Ectodermal cell (in vitro differentiated cells): Measurements from ENCODE around the gene TMEM144.

ENCODE experiments used
- H3K27ac ChIP-seq: 2 replicates; pipeline ENCODE4 v1.7.0; 2013; ENCODE audit warnings: mild to moderate bottlenecking, low read depth, low read length; ENCODE audit not compliant: insufficient read depth, poor library complexity, severe bottlenecking
- H3K27me3 ChIP-seq: 2 replicates; pipeline ENCODE4 v1.7.0; 2013; ENCODE audit warnings: mild to moderate bottlenecking, low read length; ENCODE audit not compliant: insufficient read depth, control insufficient read depth, poor library complexity, severe bottlenecking
- H3K36me3 ChIP-seq: one replicate; pipeline ENCODE4 v1.7.0; 2013; ENCODE audit warnings: low read length; ENCODE audit not compliant: control insufficient read depth, insufficient read depth
- H3K4me1 ChIP-seq: one replicate; pipeline ENCODE4 v1.7.0; 2013; ENCODE audit warnings: low read length; ENCODE audit not compliant: control insufficient read depth, insufficient read depth
- H3K4me3 ChIP-seq: 2 replicates; pipeline ENCODE4 v1.7.0; 2013; ENCODE audit warnings: low read depth, low read length, control low read depth; ENCODE audit not compliant: insufficient read depth
- H3K9me3 ChIP-seq: 2 replicates; pipeline ENCODE4 v1.7.0; 2013; ENCODE audit warnings: mild to moderate bottlenecking, low read length, moderate library complexity; ENCODE audit not compliant: control insufficient read depth
- WGBS, 2 experiments: methylation state at CpG; one replicate each; pipeline ENCODE4 v1.1.7; 2013; ENCODE audit warnings: missing lambda C conversion rate in 2 of 2; 5-methylcytosine and 5-hydroxymethylcytosine counted together

Gene TMEM144

DNA sequence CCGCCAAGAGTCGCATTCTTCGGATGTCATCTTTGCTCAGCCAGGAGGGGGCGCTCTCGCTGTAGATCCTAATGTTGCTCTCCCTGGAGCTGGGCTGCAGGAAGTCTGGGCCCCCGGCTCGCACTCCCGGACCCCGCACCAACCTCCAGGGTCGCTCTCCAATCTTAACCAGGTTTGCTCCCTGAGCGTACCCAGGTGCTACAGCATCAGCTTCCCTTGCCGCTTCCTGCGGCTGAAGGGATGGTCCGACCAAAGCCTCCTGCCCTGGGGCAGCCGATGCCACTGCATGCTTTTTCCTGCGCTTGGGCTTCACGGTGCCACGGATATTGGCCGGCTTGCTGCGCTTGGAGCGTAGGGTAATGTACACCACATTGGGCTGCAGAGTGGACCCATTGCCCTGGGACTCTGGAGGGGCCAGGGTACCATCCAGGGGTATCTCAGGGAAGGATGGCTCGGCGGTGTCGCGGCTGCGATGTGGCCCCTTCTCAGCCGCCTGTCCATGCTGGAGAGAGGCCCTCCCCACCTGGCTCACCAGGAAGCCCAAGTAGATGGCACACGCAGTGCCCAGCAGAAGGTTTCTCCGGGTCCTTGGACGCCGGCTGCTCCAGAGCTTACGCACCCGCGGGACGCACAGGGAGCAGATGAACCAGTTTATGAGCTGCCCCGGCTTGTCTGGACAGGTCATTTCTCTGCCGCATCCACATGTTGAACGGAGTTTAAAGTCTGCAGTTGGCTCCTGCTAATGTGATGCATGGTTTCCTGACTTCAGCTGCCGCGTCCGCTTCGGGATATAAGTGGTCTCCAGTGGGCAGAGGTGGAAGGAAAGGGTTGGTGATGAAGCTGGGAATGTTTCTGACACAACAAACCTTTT, 39.4 kb upstream of the TMEM144 start:
- Histone ChIP-seq H3K9me3 (no peaks in the 10 kb centered on the region), H3K4me1 (no peaks in the 10 kb centered on the region), H3K27ac (no peak overlapping the region), H3K27me3 (no peaks in the 10 kb centered on the region), H3K36me3 (no peaks in the 10 kb centered on the region), H3K4me3 (no peak overlapping the region)
- WGBS, 2 experiments = 95% methylated on average over 42 of the region's 42 CpGs

DNA sequence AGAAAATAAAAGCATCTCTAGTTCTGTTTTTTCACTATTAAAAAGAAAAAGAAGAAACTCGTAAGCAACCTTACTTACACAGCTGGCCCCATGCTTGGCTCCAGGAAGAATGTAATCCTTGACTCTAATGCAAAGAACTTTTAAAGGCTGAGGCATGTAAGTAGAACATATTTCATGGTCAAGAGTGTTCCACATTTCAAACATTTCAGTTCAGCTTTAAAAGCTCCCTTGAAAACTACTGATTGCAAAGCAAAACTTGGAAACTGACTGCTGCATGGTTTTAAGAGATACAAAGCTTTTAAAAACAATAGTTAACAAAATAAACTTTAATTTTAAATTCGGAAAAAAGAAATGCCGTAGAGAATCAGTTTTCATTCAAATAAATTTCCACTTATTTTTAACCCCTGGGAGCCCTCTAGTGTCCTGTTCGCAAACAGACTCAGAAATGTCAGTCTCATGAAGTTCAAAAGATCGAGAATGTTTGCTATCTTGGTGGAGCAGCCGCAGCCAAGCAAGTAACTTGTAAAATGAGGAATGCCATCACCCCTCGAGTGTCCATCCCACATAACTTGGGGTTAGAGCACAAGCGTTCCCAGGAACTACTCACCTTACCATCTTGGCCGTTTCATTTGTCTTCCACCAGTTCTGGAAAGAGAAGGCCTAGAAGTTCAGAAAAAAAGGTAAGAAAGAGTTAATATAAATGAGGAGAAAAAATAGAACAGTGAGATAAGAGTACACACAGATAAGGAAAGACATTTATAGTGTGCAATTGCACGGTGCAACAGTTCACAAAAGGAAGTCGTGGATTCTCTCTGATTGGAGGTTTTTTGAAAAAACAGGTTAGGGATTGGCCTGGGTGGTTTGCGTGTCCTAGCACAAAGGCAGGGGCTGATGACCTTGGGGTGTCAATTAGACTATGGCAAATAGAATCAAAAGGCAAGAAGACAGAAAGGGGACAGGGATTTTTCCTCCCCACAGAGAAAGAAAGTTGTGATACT, 37.7 kb upstream of the TMEM144 start, which contains the start of gene GASK1B:
TSS of gene GASK1B (minus strand) at position 765 of the 998 bp plus-strand sequence. CDS start 1,650 bp downstream, outside the sequence.
- Histone ChIP-seq H3K27ac (no peak within 1 kb of the TSS), H3K4me3 (no peak within 1 kb of the TSS), H3K9me3 (no peaks in the 10 kb centered on the region), H3K36me3 (no peaks in the 10 kb centered on the region), H3K4me1 (no peaks in the 10 kb centered on the region), H3K27me3 (no peaks in the 10 kb centered on the region)
- 48 to 57% methylated on average over 11 to 12 of the region's 12 CpGs for WGBS, 2 experiments

DNA sequence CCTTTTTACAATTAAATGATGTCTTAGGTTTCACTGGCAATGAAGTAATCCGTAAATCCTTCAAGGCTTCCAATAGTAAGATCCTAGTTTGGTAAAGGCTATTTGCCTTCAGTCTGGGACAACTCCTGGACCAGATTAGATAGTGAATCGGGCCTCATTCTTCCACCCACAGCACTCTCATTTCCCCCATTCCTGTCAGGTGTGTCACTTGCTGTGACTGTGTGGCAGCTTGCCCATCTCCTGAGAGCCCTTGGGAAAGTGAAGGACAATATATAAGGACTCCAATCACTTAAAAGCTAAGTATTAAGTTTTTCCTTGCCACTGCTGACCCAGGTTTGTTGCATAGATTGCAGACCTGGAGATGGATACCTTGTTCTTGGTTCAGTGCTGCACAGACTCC, 34.2 kb upstream of the TMEM144 start:
- Histone ChIP-seq H3K36me3 (no peaks in the 10 kb centered on the region), H3K27me3 (no peaks in the 10 kb centered on the region), H3K27ac (no peak overlapping the region), H3K4me3 (no peak overlapping the region), H3K4me1 (no peaks in the 10 kb centered on the region), H3K9me3 (no peaks in the 10 kb centered on the region)
- WGBS, 2 experiments = 91 to 93% methylated on average over 1 to 2 of the region's 2 CpGs

GRCh38 chr4:158176776-158177175, 33.5 kb upstream of the TMEM144 start:
- no peak overlapping the region for H3K27ac ChIP-seq
- no peaks in the 10 kb centered on the region for H3K9me3 ChIP-seq
- no peak overlapping the region for H3K4me3 ChIP-seq
- no peaks in the 10 kb centered on the region for H3K36me3 ChIP-seq
- no peaks in the 10 kb centered on the region for H3K27me3 ChIP-seq
- H3K4me1 ChIP-seq = no peaks in the 10 kb centered on the region

DNA sequence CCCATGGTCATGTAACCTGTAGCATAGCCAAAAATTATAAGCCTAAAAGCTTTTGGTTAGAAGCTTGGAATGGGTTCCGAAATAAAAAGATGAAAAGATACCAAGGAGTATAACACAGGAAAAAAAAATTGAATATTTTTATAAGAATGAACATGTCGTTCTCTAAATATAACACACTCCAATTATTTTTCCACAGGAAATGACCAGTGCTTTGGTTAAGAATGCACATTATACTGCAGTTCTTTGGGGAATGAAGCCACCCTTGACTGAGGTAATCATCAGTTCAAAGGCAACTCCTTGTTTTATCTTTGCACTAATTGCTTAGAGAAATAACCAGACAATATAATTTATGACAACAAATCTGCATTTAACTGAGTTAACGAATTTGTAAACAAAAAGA, 30.8 kb upstream of the TMEM144 start:
- Histone ChIP-seq H3K27me3 (no peaks in the 10 kb centered on the region), H3K4me1 (no peaks in the 10 kb centered on the region), H3K27ac (no peak overlapping the region), H3K9me3 (no peaks in the 10 kb centered on the region), H3K36me3 (no peaks in the 10 kb centered on the region), H3K4me3 (no peak overlapping the region)
- WGBS, 2 experiments = 91 to 92% methylated on average over 2 to 3 of the region's 3 CpGs

GRCh38 chr4:158181906-158182305, 28.4 kb upstream of the TMEM144 start:
- no peak overlapping the region for H3K4me3 ChIP-seq
- H3K4me1 ChIP-seq = no peaks in the 10 kb centered on the region
- no peaks in the 10 kb centered on the region for H3K27me3 ChIP-seq
- no peak overlapping the region for H3K27ac ChIP-seq
- H3K9me3 ChIP-seq = no peaks in the 10 kb centered on the region
- 87 to 90% methylated on average over 5 of the region's 5 CpGs for WGBS, 2 experiments
- no peaks in the 10 kb centered on the region for H3K36me3 ChIP-seq

- H3K4me3 ChIP-seq = no peak overlapping the region
- H3K27ac ChIP-seq = no peak overlapping the region
- H3K27me3 ChIP-seq = no peaks in the 10 kb centered on the region
- no peaks in the 10 kb centered on the region for H3K36me3 ChIP-seq
- no peaks in the 10 kb centered on the region for H3K4me1 ChIP-seq
- whole genome bisulfite sequencing, 2 experiments = 92 to 93% methylated on average over 15 of the region's 15 CpGs
- H3K9me3 ChIP-seq = no peaks in the 10 kb centered on the region
Measured at GRCh38 chr4:158182736-158183135, 27.6 kb upstream of the TMEM144 start.

GRCh38 chr4:158186815-158187214, 23.5 kb upstream of the TMEM144 start:
- H3K4me1 ChIP-seq = no peaks in the 10 kb centered on the region
- H3K27me3 ChIP-seq = no peaks in the 10 kb centered on the region
- no peaks in the 10 kb centered on the region for H3K36me3 ChIP-seq
- no CpG with 5 or more reads among the region's 2 CpGs for WGBS, 2 experiments
- H3K27ac ChIP-seq = no peak overlapping the region
- H3K4me3 ChIP-seq = no peak overlapping the region
- H3K9me3 ChIP-seq = no peaks in the 10 kb centered on the region

DNA sequence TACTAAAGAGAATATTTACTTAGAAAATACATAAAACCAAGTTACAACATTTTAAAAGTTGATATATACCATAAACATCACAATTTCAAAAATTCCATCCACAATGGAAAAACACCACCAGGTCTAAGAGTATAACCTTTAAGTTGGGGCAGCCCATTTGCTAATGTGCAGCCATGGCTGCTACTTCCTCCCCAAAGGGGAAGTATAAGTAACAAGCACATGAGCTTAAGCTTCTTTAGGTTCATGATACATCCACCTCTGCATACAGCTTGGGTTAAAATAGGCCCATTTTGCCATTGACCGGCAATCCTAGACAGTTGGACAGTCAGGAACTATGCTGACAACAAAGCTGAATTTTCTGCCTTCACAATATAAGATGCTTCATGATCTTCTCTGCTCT, 20.9 kb upstream of the TMEM144 start:
- no peaks in the 10 kb centered on the region for H3K9me3 ChIP-seq
- no peaks in the 10 kb centered on the region for H3K36me3 ChIP-seq
- no peaks in the 10 kb centered on the region for H3K27me3 ChIP-seq
- H3K27ac ChIP-seq = no peak overlapping the region
- H3K4me1 ChIP-seq = no peaks in the 10 kb centered on the region
- H3K4me3 ChIP-seq = no peak overlapping the region
- 92 to 94% methylated on average over 1 of the region's 1 CpG for WGBS, 2 experiments

DNA sequence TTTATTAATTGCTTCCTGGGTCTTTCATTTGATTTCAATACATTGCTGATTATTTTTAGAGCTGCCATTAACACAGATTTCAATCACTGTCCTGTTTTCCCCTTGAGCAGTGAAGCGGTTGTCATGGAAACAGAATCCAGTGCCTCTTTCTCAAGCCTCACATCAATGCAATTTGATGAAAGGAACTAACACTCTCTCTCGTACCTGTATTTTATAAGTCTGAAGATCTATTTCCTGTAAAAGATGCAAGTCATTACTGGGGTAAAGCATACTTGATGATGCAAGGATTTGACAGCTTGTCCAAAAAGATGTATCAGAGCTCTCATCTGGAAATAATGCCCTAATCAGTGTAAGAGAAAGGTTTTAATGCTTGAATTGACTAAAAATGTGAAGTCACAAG, 19.6 kb upstream of the TMEM144 start:
- H3K27ac ChIP-seq = no peak overlapping the region
- WGBS, 2 experiments = 97 to 100% methylated on average over 2 of the region's 2 CpGs

More for the DNA sequence above, 19.6 kb upstream of the TMEM144 start:
- H3K27me3 ChIP-seq = no peaks in the 10 kb centered on the region
- no peaks in the 10 kb centered on the region for H3K36me3 ChIP-seq
- H3K9me3 ChIP-seq = no peaks in the 10 kb centered on the region
- H3K4me1 ChIP-seq = no peaks in the 10 kb centered on the region
- no peak overlapping the region for H3K4me3 ChIP-seq
